GM19351 (cell line): ENCODE data around the gene EMSY.
"Not testable (repeated sequence)": the region's sequence is repeated elsewhere in the genome, so short reads cannot be mapped to it uniquely, and the experiment has no call there.

Source experiments
- ATAC-seq: cut with Tn5 transposase; IDR thresholded peaks from one replicate; pipeline ENCODE4 v1.9.1; 2021; ENCODE audit warnings: mild to moderate bottlenecking, moderate library complexity; ENCODE audit not compliant: unreplicated experiment

Gene EMSY

GRCh38 chr11:76568139-76568538 is 123.3 kb downstream of the EMSY start:
- ATAC-seq: no peak

GRCh38 chr11:76568621-76569020 is 123.8 kb downstream of the EMSY start:
- no peak for ATAC-seq

- not testable (repeated sequence) for ATAC-seq
These were observed 127.5 kb downstream of the EMSY start for GRCh38 chr11:76572181-76572875.

- ATAC-seq: no peak
These were observed 129.6 kb downstream of the EMSY start for GRCh38 chr11:76574406-76574805.

GRCh38 chr11:76574879-76575278 is 130.1 kb downstream of the EMSY start:
- ATAC-seq: no peak

GRCh38 chr11:76577226-76577920 is 132.6 kb downstream of the EMSY start:
- no peak for ATAC-seq

GRCh38 chr11:76577921-76578653 is 133.3 kb downstream of the EMSY start:
- ATAC-seq: no peak

- ATAC-seq: no peak
These were observed 133.8 kb downstream of the EMSY start for GRCh38 chr11:76578654-76579055.

GRCh38 chr11:76579056-76579751 is 134.4 kb downstream of the EMSY start:
- ATAC-seq: no peak

GRCh38 chr11:76579752-76580151 is 134.9 kb downstream of the EMSY start:
- ATAC-seq: no peak

GRCh38 chr11:76582471-76582870 is 137.7 kb downstream of the EMSY start:
- not testable (repeated sequence) for ATAC-seq

GRCh38 chr11:76587820-76588454 is 143.1 kb downstream of the EMSY start:
- no peak for ATAC-seq

- ATAC-seq: no peak
These were observed 143.9 kb downstream of the EMSY start for GRCh38 chr11:76588455-76589325.

- no peak for ATAC-seq
These were observed 144.7 kb downstream of the EMSY start for GRCh38 chr11:76589477-76589876.

GRCh38 chr11:76589964-76590950 is 145.4 kb downstream of the EMSY start:
- ATAC-seq: no peak

- ATAC-seq: no peak
These were observed 146.6 kb downstream of the EMSY start for GRCh38 chr11:76591416-76591815.

GRCh38 chr11:76592025-76592914 is 147.5 kb downstream of the EMSY start:
- no peak for ATAC-seq

GRCh38 chr11:76592961-76593360 is 148.1 kb downstream of the EMSY start:
- ATAC-seq: no peak
